Measurements from ENCODE around the gene CTDNEP1.

DNA sequence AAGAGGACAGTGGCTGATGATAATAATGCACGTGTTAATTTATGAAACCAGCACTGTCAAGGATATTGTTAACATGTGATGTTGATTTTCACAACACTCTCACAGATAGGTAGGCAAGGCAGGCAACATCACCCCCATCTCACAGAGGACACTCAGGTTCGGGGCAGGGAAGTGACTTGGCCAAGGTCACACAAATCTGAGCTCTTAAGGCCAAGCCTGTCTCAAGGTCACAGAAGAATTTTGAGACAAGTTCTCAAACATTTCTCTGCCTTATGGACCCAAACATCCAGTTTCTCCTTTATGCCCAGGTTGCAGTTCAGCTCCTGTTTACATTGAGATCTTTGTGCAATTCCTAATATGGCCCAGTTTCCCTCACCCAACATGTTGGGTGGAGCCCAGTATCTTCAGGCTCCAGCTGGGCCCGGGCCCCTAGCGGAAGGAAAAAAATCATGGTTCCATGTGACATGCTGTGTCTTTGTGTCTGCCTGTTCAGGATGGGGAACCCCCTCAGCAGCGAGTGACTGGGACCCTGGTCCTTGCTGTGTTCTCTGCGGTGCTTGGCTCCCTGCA lies 31.3 kb upstream of the CTDNEP1 start:
- TF ChIP-seq, protein P1, sequence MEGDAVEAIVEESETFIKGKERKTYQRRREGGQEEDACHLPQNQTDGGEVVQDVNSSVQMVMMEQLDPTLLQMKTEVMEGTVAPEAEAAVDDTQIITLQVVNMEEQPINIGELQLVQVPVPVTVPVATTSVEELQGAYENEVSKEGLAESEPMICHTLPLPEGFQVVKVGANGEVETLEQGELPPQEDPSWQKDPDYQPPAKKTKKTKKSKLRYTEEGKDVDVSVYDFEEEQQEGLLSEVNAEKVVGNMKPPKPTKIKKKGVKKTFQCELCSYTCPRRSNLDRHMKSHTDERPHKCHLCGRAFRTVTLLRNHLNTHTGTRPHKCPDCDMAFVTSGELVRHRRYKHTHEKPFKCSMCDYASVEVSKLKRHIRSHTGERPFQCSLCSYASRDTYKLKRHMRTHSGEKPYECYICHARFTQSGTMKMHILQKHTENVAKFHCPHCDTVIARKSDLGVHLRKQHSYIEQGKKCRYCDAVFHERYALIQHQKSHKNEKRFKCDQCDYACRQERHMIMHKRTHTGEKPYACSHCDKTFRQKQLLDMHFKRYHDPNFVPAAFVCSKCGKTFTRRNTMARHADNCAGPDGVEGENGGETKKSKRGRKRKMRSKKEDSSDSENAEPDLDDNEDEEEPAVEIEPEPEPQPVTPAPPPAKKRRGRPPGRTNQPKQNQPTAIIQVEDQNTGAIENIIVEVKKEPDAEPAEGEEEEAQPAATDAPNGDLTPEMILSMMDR (IDR thresholded peaks at IDR 0.05; ENCODE audit: insufficient read depth, low read length, poor library complexity, severe bottlenecking) = no peak
- no peak for TF ChIP-seq EZH2phosphoT487 (conservative IDR thresholded peaks at IDR 0.05; ENCODE audit: low read length)
